CD4-positive, alpha-beta T cell (primary cell): ENCODE data around the gene RNPC3. TPM values are rescaled to one million over a fixed set of nuclear protein-coding genes. Genes with fewer than 3 reads are reported as not detected.

Source experiments
- total RNA-seq, 174 experiments: library from RNA in 2 of 174; stranded (reverse) in 2 of 174; gene quantifications; one replicate each; pipeline ENCODE4 v1.2.3 and lab custom pipeline; 2021 to 2026

The RNPC3 gene
- total RNA-seq, 2 experiments from 2014 or later: 48.6 to 52.5 TPM

Other genes starting within 250 kb of the RNPC3 start
- gene AMY2B, start 45.9 kb downstream of the RNPC3 start, total RNA-seq: 10 to 100 TPM; 30.9 to 31.5 TPM
- gene AMY2A, start 91.7 kb downstream of the RNPC3 start, total RNA-seq: not detected
- gene AMY1A, start 130.1 kb downstream of the RNPC3 start, total RNA-seq: not detected
- gene AMY1B, start 170.5 kb downstream of the RNPC3 start, total RNA-seq: not detected
- gene AMY1C, start 224.2 kb downstream of the RNPC3 start, total RNA-seq: not detected